ENCODE results near the gene LRRC15.

DNA sequence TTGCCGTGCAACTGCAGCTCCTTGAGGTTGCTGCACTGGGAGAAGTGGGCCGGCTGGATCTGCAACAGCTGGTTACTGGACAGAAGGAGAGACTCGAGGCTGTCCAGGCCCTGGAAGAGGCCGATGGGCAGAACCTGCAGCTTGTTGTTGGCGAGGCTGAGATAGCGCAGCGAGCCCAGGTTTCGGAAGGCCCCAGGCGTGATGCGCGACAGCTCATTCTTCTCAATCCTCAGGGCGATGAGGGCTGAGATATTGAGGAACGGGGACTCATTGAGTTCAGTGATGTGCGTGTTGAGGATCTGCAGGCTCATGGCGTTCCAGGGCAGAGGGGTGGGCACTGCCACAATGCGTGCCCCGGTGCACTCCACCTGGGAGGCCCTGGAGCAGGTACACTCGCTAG is 9.0 kb downstream of the LRRC15 start:
- TF ChIP-seq, protein P1, sequence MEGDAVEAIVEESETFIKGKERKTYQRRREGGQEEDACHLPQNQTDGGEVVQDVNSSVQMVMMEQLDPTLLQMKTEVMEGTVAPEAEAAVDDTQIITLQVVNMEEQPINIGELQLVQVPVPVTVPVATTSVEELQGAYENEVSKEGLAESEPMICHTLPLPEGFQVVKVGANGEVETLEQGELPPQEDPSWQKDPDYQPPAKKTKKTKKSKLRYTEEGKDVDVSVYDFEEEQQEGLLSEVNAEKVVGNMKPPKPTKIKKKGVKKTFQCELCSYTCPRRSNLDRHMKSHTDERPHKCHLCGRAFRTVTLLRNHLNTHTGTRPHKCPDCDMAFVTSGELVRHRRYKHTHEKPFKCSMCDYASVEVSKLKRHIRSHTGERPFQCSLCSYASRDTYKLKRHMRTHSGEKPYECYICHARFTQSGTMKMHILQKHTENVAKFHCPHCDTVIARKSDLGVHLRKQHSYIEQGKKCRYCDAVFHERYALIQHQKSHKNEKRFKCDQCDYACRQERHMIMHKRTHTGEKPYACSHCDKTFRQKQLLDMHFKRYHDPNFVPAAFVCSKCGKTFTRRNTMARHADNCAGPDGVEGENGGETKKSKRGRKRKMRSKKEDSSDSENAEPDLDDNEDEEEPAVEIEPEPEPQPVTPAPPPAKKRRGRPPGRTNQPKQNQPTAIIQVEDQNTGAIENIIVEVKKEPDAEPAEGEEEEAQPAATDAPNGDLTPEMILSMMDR (conservative IDR thresholded peaks at IDR 0.05), result no peak
- TF ChIP-seq EZH2 (IDR thresholded peaks at IDR 0.05; ENCODE audit: low read depth), result no peak

Measured in PC-9 (cell line).